Mucosa of descending colon (tissue), 3 donors: ENCODE data around the gene PPP2R5C. TPM values are rescaled to one million over a fixed set of nuclear protein-coding genes. Genes with fewer than 3 reads are reported as not detected.
A peak's percentile ranks its signal among the peaks of the same experiment; 100 is the strongest.

Source experiments
- ATAC-seq: fragments of 200-7000 bp; cut with Tn5 transposase; one replicate; pipeline ENCODE4 v1.9.1; 2020; ENCODE audit warnings: mild to moderate bottlenecking, moderate library complexity
- DNase-seq, 3 donors: peaks; one replicate each; pipeline ENCODE4 v3.0.0-alpha.2; 2020
- H3K36me3 ChIP-seq: fragments of 200-600 bp; one replicate; pipeline ENCODE4 v1.8.0; 2021; ENCODE audit warnings: low read depth, mild to moderate bottlenecking
- H3K4me1 ChIP-seq: fragments of 200-600 bp; one replicate; pipeline ENCODE4 v1.8.0; 2021; ENCODE audit warnings: low read depth, mild to moderate bottlenecking
- H3K4me3 ChIP-seq: fragments of 200-600 bp; one replicate; pipeline ENCODE4 v1.8.0; 2021; ENCODE audit warnings: mild to moderate bottlenecking
- H3K9me3 ChIP-seq: fragments of 200-600 bp; one replicate; pipeline ENCODE4 v1.8.0; 2021; ENCODE audit warnings: mild to moderate bottlenecking
- intact Hi-C, 2 donors: fragments of 100-400 bp; cut with DNase I in 1 of 2; cut with micrococcal nuclease in 1 of 2; formaldehyde crosslinking; loops; one replicate each; pipeline versions ENCODE4 v1.11.0 to v1.11.1; 2022; cut with DNase I, micrococcal nuclease
- total RNA-seq, 3 donors: library from RNA; stranded (reverse); fragmentation: NEBNext Ultra II Directional in 2 of 3; extraction: Animal tissue kit (Norgen Biotek cat#: 25700) in 2 of 3; gene quantifications; one replicate each; pipeline versions ENCODE4 v1.2.1 to v1.2.4, GENCODE V29; 2021 to 2023
- TF ChIP-seq, protein P1 (sequence below): fragments of 200-600 bp; IDR thresholded peaks from one replicate; pipeline ENCODE4 v1.8.0; 2022; ENCODE audit warnings: antibody characterized with exemption, mild to moderate bottlenecking
- donor health status: DM: no; HTN: no; CAD: no; lungs with moderate emphysema.
- donor health status: DM: no; HTN: no; CAD: no.
- donor health status: DM: no; HTN: yes; CAD: no.

The PPP2R5C gene
- total RNA-seq, 3 donors from 2014 or later = 131 to 173 (median 160) TPM

DNA sequence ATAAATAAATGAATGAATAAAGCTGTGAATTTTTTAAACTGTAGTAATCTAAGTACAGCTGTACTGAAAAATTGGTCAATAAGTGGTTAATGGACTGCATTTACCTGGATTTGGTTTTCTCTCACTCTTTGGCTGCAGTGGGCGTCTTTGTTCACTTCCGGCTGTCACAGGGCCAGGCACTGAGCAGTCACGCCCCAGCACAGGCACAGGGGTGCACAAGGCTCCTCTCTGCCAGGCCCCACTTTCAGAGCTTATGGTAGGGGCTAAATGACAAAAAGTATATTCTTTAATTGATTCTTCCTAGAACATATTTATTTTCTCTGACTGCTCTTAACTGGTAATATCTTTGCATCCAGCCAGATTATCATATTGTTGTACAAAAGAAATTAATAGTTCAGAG is 132.2 kb downstream of the PPP2R5C start:
- Histone ChIP-seq H3K4me1 (no peaks in the 10 kb centered on the region), H3K4me3 (no peak overlapping the region), H3K9me3 (no peaks in the 10 kb centered on the region), H3K36me3 (peaks cover 2% of the 10 kb centered on the region)
- intact Hi-C loops = no loop called here
- TF ChIP-seq, protein P1, sequence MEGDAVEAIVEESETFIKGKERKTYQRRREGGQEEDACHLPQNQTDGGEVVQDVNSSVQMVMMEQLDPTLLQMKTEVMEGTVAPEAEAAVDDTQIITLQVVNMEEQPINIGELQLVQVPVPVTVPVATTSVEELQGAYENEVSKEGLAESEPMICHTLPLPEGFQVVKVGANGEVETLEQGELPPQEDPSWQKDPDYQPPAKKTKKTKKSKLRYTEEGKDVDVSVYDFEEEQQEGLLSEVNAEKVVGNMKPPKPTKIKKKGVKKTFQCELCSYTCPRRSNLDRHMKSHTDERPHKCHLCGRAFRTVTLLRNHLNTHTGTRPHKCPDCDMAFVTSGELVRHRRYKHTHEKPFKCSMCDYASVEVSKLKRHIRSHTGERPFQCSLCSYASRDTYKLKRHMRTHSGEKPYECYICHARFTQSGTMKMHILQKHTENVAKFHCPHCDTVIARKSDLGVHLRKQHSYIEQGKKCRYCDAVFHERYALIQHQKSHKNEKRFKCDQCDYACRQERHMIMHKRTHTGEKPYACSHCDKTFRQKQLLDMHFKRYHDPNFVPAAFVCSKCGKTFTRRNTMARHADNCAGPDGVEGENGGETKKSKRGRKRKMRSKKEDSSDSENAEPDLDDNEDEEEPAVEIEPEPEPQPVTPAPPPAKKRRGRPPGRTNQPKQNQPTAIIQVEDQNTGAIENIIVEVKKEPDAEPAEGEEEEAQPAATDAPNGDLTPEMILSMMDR = no peak
- ATAC-seq = peak; percentile 40
- no peak for DNase-seq

DNA sequence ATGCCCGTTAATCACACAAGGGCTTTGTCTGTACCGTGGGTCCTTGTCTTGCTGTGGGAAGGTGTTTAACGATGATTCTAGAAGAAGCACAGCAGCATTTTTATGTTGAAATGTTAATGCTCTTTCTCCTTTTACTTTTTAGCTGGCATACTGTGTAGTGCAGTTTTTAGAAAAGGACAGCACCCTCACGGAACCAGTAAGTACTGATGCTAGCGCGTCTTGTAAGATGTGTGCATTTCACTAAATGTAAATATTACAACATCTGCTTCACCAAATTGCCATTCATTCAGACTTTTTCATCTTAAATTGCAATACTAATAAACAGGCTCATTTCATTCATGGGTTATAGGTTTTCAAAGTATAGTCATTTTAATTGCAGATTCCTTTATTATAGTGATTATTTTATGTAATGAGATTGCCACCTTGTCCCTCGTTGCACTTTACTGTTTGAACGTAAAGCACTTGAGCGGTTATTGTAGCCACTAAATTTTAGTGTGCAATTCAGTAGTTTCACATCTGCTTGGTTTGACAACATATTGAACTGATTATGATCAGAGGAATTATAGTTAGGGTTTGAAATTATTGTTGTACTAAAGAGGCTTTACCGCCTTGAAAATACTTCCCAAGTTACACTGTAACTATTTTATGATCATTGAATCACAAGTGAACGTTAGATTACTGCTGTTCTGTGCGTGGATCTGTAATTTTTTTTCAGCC is 133.0 kb downstream of the PPP2R5C start:
- Histone ChIP-seq H3K4me1 (no peaks in the 10 kb centered on the region), H3K36me3 (peaks cover 2% of the 10 kb centered on the region), H3K4me3 (no peak overlapping the region), H3K9me3 (no peaks in the 10 kb centered on the region)
- peak; percentile 87 for ATAC-seq
- TF ChIP-seq, protein P1 = no peak
- intact Hi-C loops = no loop called here
- DNase-seq = no peak

DNA sequence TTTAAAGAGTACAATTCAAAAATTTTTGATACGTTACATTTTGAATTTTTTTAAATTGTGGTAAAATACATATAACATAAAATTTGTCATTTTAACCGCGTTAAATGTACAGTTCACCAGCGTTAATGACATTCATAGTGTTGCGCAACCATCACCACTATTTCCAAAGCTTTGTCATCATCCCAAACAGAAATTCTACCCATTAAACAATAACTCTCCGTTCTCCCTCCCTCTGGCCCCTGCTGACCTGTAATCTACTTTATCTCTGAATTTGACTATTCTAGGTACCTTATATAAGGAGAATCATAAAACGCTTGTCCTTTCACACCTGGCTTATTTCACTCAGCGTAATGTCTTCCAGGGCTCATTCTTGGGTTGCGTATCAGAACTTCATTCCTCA is 133.7 kb downstream of the PPP2R5C start:
- Histone ChIP-seq H3K9me3 (no peaks in the 10 kb centered on the region), H3K36me3 (peaks cover 2% of the 10 kb centered on the region), H3K4me1 (no peaks in the 10 kb centered on the region), H3K4me3 (no peak overlapping the region)
- intact Hi-C loops = no loop called here
- DNase-seq (no peak), ATAC-seq (peak; percentile 47)
- TF ChIP-seq, protein P1 = no peak

DNA sequence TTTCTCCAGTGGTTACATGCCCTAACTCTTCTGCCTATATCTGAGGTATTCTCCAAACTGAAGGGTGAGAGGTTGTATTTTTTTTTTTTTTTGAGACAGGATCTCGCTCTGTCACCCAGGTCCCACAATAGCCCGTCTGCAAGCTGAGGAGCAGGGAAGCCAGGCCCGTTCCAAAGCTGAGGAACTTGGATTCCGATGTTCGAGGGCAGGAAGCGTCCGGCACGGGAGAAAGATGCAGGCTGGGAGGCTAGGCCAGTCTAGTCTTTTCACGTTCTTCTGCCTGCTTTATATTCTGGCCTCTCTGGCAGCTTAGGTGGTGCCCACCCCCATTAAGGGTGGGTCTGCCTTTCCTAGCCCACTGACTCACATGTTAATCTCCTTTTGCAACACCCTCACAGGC is 135.8 kb downstream of the PPP2R5C start:
- H3K4me1 ChIP-seq = no peaks in the 10 kb centered on the region
- no peak for DNase-seq
- intact Hi-C loops = no loop called here
- H3K9me3 ChIP-seq = no peaks in the 10 kb centered on the region
- TF ChIP-seq, protein P1 = no peak
- H3K4me3 ChIP-seq = no peak overlapping the region
- ATAC-seq = no peak
- peaks cover 5% of the 10 kb centered on the region for H3K36me3 ChIP-seq

DNA sequence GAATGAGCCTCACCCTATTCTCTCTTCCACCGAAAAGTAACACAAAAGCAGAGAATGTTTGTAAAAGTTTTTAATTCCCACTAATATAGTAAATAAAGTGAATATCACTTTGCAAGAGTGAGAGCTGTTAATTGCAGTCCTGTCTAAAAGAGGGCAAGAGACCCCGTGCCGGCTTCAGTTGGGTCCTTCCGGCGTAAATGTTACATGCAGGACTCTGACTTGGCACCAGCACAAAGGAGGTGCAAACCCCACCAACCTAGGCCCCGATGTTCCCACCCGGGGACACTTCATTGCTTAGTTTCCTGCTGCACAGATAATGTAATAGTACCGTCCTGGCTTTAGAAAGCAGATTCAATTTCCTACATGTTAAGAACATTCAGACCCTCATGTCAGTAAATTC is 136.9 kb downstream of the PPP2R5C start:
- intact Hi-C loops = no loop called here
- ATAC-seq = no peak
- TF ChIP-seq, protein P1 = no peak
- DNase-seq = no peak
- Histone ChIP-seq H3K4me1 (no peaks in the 10 kb centered on the region), H3K4me3 (no peak overlapping the region), H3K36me3 (peaks cover 10% of the 10 kb centered on the region), H3K9me3 (no peaks in the 10 kb centered on the region)

DNA sequence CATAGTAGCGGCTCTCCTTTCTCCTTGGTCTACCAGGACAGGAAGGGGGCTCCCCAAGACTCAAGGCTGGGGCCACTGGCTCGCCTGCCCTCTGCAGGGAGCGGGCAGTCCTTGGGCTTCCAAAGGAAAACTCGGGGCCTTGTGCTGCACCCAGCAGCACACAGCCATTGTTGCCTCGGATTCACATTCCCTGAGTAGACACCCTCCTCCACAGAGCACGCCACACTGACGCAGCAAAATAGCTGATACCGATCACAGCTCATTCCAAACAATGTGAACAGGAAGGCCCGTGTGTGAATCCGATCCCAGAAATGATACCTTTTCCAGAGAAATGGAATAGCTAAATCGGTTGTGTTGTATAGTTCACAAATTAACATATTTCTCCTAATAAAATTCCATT is 137.8 kb downstream of the PPP2R5C start:
- Histone ChIP-seq H3K4me3 (no peak overlapping the region), H3K4me1 (no peaks in the 10 kb centered on the region), H3K36me3 (peaks cover 10% of the 10 kb centered on the region), H3K9me3 (no peaks in the 10 kb centered on the region)
- TF ChIP-seq, protein P1 = no peak
- DNase-seq (no peak), ATAC-seq (no peak)
- intact Hi-C loops = no loop called here
